Stimulated activated CD8-positive, alpha-beta memory T cell treated with anti-CD3 and anti-CD28 coated beads, Interleukin-15, amount 100 ng/mL, for 24 hours (primary cell): ENCODE results near the gene ING2.
"Not testable (repeated sequence)": the region's sequence is repeated elsewhere in the genome, so short reads cannot be mapped to it uniquely, and the experiment has no call there.

Experiments used
- DNase-seq: peaks from one replicate; pipeline ENCODE4 v3.0.0-alpha.2; 2020; ENCODE audit warnings: low read depth

ING2 gene

DNA sequence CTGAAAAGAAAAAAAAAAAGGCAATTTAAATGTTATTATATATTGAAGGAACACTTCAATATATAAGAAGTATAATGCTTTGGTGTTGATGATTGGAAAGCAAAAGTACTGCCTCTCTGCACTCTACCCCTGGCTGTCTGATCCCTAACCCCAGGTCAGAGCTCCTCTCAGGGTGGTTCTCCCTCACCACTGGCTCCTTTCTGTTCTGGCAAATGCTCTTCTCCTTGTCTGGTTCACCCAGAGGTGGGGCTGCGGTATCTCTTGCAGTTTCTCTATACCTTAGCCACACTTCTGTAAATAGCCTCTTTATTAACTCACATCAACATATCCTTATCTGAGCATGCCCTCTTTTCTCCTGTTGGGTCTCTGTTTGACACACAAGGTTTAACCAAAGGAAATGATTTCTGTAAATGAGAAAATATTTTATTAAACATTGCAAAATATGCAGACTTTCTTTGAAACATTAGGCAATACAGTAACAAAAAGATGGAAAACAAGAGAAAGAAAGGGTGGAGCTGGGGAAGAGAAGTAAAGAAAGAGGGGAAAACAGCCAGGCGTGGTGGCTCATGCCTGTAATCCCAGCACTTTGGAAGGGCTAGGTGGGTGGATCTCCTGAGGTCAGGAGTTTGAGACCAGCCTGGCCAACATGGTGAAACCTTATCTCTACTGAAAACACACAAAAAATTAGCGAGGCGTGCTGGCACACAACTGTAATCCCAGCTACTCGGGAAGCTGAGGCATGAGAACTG lies 45.7 kb downstream of the ING2 start:
- DNase-seq: no peak

DNA sequence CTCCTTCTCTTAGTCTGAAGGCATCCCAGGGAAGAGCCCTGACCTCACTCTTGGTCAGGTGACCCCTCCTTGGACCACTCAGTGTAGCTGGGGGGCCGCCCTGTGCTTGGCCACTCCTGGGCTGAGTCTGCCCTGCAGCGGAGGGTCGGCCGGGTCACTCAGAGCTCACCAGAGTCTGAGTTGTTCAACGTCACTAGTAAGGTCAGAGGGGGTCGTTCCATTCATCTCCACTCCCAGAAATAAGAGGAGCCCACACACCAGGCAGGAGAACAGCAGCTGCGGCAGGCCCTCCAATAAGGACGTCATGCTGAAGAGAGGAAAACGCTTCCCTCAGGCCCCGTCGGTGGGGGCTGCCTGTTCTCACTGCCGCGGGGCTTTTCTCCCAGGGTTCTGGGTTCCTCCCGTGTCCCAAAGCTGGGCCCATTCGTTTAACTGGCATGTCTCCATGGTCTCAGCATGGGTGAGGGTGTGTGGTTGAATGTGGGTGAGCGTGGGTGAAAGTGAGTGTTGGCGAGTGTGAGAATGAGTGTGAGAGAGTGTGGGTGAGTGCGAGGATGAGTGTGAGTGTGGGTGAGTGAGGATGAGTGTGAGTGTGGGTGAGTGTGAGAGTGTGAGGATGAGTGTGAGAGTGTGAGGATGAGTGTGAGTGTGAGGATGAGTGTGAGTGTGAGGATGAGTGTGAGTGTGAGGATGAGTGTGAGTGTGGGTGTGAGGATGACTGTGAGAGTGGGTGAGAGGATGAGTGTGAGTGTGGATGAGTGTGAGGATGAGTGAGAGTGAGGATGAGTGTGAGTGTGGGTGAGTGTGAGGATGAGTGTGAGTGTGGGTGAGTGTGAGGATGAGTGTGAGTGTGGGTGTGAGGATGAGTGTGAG lies 47.7 kb downstream of the ING2 start:
- DNase-seq: no peak

DNA sequence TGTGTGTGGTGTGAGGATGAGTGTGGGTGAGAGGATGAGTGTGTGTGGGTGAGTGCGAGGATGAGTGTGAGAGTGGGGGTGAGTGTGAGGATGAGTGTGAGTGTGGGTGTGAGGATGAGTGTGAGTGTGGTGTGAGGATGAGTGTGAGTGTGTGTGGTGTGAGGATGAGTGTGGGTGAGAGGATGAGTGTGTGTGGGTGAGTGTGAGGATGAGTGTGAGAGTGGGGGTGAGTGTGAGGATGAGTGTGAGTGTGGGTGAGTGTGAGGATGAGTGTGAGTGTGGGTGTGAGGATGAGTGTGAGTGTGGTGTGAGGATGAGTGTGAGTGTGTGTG lies 48.3 kb downstream of the ING2 start:
- DNase-seq: not testable (repeated sequence)

DNA sequence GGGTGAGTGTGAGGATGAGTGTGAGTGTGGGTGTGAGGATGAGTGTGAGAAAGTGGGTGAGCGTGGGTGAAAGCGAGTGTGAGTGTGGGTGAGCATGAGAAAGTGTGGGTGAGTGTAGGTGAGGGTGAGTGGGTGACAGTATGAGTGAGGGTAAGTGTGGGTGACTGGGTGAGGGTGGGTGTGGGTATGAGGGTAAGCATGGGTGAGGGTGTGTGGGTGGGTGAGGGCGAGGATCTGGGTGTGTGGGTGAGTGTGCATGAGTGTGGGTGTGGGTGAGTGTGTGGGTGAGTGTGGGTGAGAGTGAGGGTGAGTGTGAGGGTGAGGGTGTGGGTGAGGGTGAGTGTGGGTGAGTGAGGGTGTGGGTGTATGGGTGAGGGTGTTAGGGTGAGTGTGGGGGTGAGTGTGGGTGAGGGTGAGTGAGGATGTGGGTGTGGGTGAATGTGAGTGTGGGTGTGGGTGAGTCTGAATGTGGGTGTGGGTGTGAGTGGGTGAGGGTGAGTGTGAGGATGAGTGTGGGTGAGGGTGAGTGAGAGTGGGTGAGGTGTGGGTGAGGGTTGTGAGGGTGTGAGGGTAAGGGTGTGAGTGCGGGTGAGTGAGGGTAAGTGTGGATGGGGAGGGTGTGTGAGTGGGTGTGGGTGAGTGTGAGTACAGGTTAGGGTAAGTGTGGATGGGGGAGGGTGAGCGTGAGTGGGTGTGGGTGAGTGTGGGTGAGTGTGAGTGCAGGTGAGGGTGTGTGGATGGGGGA lies 48.9 kb downstream of the ING2 start:
- DNase-seq: no peak

GRCh38 chr4:183554346-183554686 lies 49.5 kb downstream of the ING2 start:
- no peak for DNase-seq

- DNase-seq: no peak
Observed at GRCh38 chr4:183554878-183555585, 50.2 kb downstream of the ING2 start.

DNA sequence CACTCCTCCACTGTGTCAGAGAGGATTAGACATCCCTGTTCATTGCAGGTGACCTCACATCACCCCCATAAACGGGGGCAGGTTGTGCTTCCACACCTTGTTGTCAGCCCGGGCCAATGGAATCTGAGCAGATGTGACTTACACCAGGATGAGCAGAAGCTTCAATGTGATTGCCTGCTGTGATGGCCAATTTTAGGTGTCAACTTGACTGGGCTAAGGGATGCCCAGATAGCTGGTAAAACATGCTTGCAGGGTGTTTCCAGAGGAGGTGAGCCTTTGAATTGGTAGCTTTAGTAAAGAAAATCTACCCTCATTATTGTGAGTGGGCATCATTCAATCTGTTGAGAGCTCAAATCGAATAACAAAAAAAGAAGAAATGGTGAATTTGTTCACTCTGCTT lies 52.1 kb downstream of the ING2 start:
- no peak for DNase-seq

GRCh38 chr4:183557611-183558010 lies 52.8 kb downstream of the ING2 start:
- DNase-seq: no peak

DNA sequence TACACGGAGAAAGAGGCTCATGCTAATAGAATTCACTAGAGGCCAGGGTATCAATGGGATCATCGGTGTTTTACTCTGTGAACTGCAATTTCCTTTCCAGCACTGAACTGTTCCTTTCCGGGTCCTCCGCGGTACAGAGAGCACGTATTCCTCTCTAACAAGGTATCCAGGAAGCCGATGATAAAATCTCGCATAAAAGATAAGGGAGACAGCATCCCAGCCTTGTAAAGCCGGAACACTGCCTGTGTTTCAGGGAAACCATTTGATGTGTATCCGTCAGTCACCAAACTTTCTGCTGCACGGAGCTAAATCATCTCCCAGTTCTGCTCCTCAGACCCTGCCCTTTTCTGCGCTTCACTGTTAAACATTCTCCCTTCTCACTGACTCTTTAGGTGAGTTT lies 54.0 kb downstream of the ING2 start:
- DNase-seq: no peak

DNA sequence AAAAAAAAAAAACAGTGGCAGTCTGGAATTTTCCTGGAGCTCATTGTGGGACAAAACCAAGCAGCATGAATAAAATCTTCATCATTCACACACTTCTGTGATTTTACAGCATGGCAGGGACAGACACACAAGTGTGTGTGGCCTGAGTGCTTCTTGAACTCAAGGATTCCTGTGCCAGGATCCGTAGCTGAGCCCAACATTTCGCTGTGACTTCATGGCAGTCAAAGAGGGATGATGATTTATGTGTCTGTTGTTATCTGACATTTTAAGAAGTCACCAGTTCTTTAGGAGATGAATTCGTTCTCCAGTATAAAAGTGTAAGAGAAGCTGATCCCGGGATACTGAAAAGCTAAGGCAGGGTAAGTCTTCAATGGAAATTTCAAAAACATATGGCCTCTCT lies 57.0 kb downstream of the ING2 start:
- DNase-seq: no peak
